HG02610 (cell line): ENCODE results near the gene LRRC46.
A peak's percentile ranks its signal among the peaks of the same experiment; 100 is the strongest.

ENCODE experiments used
- ATAC-seq: cut with Tn5 transposase; IDR thresholded peaks from one replicate; pipeline ENCODE4 v1.9.1; 2021; ENCODE audit warnings: mild to moderate bottlenecking, moderate library complexity; ENCODE audit not compliant: unreplicated experiment

Gene LRRC46

DNA sequence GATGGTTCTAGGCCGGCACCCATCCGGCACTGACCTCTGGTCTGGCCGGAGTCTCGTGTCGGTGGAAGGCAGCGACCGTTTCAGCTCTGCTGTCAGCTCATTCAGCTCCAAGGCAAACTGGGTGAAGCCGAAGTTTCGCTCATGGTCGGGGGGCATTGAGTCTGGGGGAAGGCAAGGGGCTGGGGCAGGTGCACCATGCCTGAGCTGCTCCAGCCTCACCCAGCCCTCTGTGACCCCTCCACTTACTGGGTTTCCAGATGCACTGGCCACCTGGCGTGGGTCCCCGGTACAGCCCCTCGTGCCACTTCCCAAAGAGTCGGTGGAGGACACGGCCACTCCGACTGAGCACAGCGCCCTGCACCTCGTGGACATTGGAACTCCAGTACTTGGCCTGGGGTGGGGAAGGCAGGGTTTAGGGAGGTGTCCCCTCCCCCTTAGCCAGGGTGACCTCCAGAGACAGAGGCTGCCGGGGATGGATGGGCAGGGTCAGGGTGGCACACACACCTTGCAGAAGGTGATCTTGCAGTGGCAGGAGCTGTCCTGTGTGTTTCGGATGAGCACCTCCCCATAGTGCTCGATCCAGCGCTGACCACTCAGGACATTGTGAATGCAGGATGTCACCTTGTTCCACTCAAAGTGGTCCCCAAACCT, 22.5 kb upstream of the LRRC46 start:
- no peak for ATAC-seq

DNA sequence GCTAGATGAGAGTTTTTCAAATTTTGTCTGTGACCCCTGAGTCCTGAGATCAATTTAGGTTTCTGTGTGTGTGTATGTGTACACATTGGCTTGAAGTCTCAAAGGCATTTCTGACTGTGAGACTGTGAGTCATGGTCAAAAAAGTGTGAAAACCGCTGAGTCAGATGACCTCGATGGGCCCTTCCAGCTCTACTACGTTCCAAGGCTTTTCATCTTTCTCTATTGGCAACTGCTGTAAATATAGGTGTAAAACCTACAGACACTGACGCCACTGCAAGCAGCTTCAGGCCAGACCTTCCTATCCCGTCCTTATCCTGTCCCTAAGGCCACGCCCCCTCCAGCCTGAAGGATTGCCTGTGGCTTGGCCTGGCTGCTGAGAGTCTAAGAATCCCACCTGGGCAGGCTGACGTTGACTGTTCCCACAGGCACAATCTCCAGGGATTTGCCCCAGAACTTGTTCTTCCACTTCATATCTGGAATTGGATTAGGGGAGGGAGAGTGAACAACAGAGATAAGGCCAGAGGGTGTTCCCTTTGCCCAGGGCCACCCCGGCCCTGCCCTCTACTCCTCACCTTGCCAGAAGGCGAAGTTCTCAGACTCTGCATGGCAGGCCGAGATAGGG, 21.2 kb upstream of the LRRC46 start:
- ATAC-seq, result no peak

DNA sequence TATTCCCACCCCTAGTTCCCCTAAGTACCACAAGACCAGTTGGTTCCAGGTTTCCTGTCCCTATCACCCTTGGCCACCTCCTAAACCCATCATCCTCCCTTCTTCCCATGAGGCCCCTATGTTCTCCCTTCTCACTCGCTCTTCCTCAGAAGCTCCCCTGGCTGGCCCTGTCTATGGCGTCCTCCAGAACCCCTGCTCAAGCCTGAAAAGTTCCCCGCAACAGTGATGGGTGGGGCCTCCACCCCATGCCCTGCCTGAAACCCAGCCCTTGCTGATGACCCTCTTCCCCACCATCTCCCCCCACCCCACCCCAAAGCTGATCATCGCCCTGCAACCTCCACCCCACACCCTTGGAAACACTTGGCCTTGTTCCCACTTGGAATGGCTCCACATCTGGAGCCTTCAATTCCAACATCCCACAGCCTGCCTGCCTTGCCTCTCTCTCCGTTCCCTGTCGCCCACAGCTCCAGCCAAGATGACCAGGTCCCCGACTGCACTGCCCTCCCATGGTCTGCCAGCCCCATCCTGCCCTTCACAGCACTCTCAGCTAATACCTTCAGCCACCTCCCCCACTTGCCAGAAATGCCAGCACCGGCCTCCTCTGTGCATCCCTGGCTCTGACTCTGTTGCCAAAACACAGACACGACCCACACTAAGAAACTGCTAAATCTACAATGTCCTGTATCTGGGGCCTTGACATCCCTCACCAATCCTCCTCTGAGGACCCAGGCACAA, 20.4 kb upstream of the LRRC46 start:
- no peak for ATAC-seq

DNA sequence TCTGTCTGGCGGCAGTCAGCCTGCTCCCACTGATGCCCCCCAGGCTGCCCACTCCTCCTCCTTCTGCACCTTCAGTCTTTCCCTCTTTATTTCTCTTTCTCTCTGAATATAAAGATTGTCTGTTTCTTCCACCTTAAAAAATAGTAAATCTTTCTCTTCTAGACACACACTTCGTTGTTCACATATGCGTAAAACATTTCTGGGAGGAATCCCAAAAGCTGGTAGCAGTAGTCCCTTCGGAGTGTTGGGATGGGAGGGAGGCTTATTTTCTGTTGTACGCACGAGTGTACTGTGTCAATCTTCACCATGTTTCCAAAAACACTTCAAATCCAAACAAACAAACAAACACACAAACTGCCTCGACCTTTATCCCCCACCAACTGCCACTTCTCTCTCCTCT, 19.8 kb upstream of the LRRC46 start:
- ATAC-seq, result no peak

DNA sequence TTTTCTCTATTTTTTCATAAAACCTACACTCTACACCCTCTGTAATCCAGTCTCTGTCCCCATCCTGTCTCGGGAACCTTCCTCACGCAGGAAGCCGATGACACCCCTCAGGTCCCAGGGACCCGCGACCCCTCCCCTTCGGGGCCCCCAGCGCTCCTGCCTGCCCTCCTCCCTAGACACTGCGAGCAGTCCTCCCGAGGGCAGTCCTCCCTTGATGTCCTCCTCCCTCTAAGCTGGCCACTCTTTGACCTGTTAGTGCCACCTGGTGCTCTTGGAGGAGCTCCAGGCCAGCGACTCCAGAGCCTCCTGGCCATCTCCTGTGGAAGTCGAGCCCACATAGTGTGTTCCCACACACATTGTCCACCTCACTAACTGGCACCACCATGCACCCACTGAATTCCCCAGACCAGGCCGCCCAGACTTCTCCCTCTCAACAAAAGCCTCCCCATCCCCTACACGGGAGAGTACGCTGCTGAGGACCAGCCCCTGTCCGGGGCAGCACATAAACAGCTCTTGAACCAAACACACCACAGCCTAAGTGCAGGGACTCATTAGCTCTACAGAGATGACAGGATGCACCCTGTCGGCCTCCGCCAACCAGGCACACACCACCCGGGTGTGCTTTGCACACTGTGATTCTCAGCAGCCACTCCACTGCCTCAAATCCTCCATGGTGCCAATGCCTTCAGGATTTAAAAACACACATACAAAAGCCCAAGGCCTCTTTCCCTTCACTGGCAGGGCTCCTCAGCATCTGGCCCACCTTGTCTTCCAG, 19.1 kb upstream of the LRRC46 start:
- ATAC-seq, result no peak

DNA sequence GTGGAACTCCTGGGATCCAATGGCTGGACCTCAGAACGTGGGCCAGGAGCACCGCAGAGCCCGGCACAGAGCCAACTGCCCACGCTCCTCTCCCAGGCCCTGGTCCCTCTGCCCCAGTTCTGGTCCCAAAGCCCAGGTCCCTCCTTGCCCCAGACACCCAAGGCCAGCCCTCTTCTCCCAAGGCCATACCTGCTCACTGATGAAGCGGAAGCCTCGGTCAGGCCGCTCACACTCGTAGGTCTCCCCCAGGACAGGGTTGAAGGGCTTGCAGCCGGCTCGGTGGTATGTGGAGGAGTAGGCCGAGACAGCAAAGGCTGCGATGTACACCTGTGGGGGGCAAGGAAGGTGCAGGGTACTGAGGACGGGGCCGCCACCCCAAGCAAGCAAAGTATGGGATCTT, 18.4 kb upstream of the LRRC46 start:
- no peak for ATAC-seq

DNA sequence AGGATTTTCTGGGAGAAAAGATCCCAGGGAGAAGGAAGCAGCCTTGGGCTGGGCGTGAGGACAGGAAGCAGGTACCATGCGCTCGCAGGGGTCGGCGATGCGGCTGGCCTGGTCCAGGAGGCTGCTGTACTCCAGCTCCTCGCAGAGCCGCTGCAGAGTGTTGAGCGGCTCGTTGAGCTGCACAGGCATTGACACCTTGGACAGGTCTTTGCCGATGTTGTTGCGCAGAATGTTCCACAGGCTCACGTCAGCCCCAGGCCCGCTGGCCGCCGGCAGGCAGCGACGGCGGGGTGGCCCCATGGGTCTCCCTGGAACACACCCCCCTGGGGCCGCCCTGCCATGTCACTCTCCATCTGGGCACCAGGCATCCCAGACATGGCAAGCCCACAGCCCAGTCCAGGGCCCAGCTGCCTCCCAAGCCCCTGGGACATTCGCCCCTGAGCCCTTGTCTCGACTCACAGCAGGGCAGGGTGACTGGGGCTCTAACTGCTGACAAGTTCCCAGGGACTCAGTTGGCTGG, 17.9 kb upstream of the LRRC46 start:
- no peak for ATAC-seq

DNA sequence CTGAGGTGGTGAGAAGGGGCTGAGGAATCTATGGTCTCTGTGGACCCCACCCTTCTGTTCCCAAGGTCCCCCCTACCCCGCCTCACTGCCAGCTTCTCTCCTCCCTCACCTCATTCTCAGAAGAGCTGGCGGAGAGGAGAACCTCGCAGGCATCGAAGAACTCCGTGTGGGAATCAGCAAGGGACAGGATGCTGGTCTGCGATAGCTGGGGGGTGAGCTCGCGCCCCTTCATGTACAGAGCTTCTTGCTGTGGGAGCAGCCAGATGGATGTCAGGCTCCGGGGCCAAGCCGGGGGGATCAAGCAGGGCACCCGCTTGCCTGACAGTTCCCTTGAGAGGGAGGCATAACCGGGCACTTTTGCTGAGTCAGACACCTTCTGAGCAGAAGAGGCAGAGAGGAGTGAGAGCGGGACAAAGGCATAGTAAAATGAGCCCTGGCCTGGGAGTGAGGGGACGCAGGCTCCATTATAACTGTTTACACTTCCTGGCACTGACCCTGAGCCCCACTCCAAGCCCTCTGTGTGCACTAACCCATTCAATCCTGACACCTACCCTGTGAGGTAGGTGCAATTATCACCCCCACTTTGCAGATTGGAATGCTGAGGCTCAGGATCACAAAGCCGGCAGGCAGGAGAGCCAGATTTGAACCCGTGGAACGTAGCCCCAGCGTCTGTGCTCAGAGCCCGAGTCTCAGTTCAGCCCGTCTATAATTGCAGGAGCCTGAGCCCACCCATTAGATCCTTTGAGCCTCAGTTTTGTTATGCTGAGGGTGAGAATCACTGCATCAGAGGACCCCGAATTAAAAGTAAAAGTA, 16.2 kb upstream of the LRRC46 start:
- ATAC-seq, result no peak

DNA sequence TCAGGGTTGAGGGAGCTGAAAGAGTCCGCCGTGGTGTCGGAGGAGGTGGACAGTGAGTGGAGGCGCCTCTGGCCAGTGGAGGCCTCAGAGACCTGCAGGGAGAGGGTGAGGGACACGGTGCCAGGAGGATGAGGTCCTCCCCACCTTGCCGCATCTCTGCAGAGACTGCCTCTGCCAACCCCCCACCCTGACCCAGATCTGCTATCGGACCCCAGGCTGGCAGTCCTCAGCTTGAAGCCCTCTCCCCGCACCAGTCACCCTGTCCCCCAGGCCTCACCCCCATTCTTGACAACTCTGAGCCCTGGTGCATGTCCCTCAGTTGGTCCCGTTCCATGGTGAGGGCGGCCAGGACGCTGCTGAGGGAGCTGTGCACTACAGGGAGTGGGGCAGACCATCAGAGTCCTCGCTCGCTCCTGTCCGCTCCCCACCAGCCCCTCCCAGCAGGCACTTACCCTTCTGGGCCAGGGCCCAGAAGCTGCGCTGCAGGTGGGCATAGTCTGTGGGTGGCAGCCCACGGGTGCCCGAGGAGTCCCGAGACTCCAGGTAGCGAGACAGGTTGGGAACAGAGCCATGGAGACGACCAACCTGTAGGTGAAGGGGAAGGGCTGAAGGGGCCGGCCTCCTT, 15.2 kb upstream of the LRRC46 start:
- no peak for ATAC-seq

DNA sequence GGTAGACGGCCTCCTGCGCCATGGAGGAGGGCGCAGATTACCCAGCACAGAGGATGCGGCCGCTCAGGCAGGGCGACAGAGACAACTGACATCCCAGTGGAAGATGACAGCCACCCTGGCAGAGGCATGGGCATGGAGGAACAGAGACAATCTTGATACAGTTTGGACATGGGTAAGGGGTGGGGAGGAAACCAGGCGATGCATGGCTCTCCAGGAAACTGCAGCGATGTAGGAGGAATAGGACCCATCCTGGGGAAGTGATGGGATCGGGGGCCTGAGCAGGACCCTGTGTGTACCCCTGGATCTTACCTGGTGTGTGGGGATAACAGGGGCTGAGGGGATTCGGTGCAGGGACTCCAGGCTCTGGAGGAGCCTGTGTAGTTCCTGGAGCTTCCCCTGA, 14.5 kb upstream of the LRRC46 start:
- no peak for ATAC-seq

DNA sequence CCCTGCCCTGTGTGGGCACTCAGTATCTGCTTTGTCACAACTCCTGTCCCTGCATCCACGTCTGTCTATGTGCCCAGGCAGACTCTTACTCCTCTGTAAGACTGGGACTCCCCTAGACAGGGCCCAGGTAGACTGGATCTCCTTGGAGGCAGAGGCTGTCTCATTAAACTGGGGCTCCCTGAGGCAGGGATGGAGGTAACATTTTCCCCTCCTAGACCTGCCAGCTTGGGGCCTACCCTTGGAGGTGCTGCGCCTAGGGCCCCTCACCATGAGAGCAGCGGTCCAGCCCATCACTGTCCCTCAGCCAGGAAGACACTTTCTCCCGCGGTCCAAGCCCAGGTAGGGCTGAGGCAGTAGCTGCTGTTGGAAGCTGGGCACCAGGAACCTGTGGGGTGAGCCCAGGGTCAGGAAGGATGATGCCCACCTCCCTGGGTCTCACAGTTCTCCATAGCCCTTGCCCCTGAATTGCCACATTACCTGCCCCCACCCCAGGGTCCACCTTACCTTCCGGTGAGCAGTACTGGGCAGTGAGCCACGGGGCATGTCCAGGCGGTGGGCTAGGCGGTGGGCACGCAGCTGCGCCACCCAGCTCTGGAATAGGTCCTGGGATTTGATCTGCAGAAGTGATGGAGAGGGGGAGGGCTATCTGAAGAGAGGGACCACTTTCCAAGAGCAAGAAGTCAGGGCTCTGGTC, 13.3 kb upstream of the LRRC46 start:
- ATAC-seq, result no peak

DNA sequence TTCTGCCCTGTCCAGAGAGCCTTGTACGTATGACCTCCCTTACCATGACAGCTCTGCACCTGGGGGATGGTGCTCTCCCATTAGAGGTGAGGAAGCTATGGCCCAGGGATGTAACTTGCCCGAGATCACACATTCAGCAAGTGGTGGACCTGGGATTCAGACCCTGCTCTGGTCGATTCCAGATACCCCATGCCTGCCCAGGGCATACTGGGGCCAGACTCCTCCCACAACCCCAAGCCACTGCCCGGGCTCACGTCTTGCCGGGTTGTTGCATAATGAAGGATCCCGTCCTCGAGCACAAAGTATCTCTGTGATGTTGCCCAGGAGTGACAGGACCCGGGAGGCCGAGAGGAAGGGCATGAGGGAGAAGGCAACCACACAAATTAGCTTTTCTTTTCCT, 12.0 kb upstream of the LRRC46 start:
- ATAC-seq, result no peak

DNA sequence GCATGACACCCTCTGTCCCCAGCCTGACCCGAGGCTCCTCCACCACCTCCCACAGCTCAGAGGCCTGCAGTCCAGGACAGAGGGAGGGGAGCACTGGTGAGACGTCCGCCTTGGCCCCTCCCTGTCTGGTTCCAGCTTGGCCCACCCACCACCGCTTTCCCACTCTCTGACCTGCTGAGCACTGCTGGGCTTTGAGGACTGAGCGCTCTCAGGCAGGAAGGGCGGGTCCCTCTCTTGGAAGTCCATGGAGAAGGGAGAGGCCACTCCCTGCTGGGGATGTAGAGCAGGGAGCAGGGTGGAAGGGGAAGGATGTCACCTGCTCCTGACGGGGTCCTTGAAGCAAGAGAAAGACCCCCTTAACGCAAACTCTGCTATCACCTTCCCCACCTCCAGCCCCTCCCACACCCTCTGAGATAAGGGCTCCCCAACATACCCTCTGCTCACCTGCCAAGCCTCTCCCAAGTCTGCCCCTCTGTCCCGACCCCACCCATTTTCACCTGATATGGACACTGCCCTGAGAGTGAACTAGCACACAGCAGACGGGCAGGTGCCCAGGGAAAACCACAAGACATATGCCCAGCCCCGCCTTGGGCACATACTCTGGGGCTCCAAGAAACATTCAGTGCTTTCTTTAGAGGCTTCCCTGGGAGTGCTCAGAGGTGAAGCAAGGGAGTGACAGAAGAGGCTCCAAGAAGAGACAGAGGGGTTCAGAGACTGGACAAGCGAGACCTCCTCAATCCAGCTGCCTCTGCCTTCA, 11.3 kb upstream of the LRRC46 start:
- ATAC-seq, result no peak

DNA sequence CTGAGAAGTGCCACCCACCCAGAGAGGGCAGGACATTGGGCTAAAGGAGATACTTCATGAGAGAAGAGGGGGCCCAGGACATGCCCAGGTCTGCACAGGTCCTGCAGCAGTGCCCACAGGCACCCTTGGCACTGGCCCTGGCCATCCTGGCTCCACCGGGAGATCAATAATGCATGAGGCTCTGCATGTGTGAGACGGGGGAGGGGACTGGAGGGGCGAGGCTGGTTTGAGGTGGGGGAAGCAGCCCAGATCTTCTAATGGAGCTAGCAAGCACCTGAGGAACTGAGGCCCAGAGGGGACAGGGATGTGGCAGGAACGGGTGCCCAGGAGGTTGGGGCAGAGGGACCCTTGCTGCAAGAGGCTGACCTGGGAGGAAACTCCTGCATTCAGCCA, 10.4 kb upstream of the LRRC46 start:
- no peak for ATAC-seq

DNA sequence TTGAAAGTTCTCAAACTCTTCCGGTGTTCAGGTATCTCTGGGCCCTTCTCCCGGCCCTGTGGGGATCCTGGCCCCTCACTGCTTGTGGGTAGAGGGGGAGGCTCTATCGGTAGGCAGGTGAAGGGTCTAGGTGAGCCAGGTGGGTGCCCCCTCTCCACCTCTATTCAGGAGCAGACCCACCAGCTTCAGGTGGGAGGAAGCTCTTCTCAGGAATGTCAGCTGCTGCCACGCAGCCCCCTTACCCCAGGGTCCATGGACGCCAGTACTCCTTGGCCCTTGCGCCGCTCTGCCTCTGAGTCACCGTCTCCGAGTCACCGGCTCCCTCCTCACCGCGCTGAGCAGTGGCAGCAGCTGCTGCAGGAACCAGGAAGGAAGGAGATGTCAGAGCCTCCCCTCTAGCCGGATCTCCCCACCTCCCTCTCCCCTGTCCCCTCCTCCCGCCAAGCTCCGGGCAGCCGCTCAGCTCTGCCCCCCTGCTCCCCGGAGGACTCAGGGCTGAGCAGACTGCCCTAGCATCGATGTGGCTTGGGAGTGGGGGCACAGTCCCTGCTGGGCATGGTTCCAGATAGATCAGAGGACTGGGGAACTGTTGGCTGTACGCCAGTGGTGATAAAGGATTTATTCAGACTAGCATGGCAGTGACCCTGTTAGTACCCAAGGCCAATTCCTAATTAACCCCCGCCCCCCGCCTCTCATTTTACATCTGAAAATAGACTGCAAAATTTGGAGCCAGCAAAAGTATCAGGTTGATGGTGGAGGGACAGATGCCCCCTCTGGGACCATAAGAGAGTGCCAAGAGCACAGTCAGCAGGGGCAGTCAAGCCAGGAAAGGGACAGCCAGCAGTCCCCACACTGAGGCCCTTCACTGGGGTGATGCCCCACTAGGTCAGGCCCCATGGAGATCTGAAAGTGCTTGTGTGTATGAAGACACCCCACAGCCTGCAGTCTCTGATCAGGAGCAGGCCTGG, 9.8 kb upstream of the LRRC46 start, which contains the start of gene OSBPL7:
Gene OSBPL7, minus strand, starts transcription at position 371 of the 968 bp plus-strand sequence. CDS start 1,516 bp downstream, outside the sequence.
- peak; percentile 82 for ATAC-seq

DNA sequence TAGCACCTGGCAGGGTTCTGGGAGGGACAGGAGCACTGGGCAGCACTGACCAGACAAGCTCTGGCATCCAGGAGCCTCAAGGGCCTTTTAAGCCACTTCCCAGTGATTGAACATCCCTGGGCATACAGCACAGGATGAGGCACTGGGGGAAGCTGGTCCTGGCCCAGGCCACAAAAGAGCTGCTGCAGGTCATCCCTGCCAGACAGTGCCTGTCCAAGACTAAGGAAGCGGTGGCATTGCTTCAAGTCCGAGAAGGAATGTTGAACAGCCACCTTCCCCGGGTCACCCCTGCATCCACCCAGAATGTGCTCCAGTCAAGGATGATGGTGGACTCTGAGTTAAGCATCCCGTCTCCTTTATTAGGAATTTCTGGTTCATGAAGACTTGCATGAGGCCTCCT, 8.7 kb upstream of the LRRC46 start:
- no peak for ATAC-seq

DNA sequence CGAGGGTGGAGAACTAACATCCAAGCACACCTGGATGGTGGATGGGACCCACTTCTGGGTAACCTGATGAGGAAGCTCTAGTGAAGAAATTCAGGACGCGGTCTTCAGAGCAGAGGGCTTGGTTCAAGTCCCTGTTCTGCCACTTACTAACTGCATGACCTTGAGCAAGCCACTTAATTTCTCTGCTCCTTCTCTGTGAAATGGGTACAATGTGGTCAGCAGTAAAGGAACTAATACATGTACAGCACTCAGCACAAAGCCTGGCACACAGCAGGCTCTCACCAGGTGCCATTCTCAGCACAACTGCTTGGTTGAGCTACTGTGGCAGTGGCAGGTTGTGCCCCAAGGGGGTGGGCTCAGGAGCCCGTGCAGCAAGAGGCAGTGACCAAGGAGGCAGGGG, 8.0 kb upstream of the LRRC46 start:
- no peak for ATAC-seq
